ENCODE measurements around the gene CLPTM1.
"Not testable (repeated sequence)": the region's sequence is repeated elsewhere in the genome, so short reads cannot be mapped to it uniquely, and the experiment has no call there.

The CLPTM1 gene

GRCh38 chr19:44943801-44944249 is 11.4 kb upstream of the CLPTM1 start:
- DNase-seq: no peak

GRCh38 chr19:44947041-44947581 is 8.1 kb upstream of the CLPTM1 start:
- no peak for DNase-seq

- no peak for DNase-seq
Observed at GRCh38 chr19:44948237-44948636, 6.9 kb upstream of the CLPTM1 start.

- DNase-seq: no peak
Observed at GRCh38 chr19:44948763-44949374, 6.3 kb upstream of the CLPTM1 start.

GRCh38 chr19:44949550-44949949 is 5.6 kb upstream of the CLPTM1 start:
- no peak for DNase-seq

GRCh38 chr19:44951179-44952159 is 3.7 kb upstream of the CLPTM1 start:
- peak; percentile 73 for DNase-seq

- DNase-seq: no peak
Observed at GRCh38 chr19:44954278-44954648, 917 bp upstream of the CLPTM1 start.

- DNase-seq: no peak
Observed at GRCh38 chr19:44955505-44956439, 592 bp downstream of the CLPTM1 start.

GRCh38 chr19:44957526-44957925 is 2.3 kb downstream of the CLPTM1 start:
- no peak for DNase-seq

GRCh38 chr19:44958090-44958489 is 2.9 kb downstream of the CLPTM1 start:
- no peak for DNase-seq

- DNase-seq: no peak
Observed at GRCh38 chr19:44959691-44960090, 4.5 kb downstream of the CLPTM1 start.

- DNase-seq: no peak
Observed at GRCh38 chr19:44960906-44961728, 5.9 kb downstream of the CLPTM1 start.

- no peak for DNase-seq
Observed at GRCh38 chr19:44961821-44962220, 6.6 kb downstream of the CLPTM1 start.

- DNase-seq: no peak
Observed at GRCh38 chr19:44968118-44968517, 12.9 kb downstream of the CLPTM1 start.

- DNase-seq: no peak
Observed at GRCh38 chr19:44968670-44969069, 13.5 kb downstream of the CLPTM1 start.

- no peak for DNase-seq
Observed at GRCh38 chr19:44969437-44969836, 14.3 kb downstream of the CLPTM1 start.

GRCh38 chr19:44971451-44971850 is 16.3 kb downstream of the CLPTM1 start:
- DNase-seq: not testable (repeated sequence)

GRCh38 chr19:44972802-44973201 is 17.6 kb downstream of the CLPTM1 start:
- no peak for DNase-seq

GRCh38 chr19:44973982-44974735 is 19.0 kb downstream of the CLPTM1 start:
- no peak for DNase-seq

GRCh38 chr19:44974857-44975256 is 19.7 kb downstream of the CLPTM1 start:
- no peak for DNase-seq

GRCh38 chr19:44975444-44975843 is 20.3 kb downstream of the CLPTM1 start:
- no peak for DNase-seq
